ENCODE results near the gene TTC13.

DNA sequence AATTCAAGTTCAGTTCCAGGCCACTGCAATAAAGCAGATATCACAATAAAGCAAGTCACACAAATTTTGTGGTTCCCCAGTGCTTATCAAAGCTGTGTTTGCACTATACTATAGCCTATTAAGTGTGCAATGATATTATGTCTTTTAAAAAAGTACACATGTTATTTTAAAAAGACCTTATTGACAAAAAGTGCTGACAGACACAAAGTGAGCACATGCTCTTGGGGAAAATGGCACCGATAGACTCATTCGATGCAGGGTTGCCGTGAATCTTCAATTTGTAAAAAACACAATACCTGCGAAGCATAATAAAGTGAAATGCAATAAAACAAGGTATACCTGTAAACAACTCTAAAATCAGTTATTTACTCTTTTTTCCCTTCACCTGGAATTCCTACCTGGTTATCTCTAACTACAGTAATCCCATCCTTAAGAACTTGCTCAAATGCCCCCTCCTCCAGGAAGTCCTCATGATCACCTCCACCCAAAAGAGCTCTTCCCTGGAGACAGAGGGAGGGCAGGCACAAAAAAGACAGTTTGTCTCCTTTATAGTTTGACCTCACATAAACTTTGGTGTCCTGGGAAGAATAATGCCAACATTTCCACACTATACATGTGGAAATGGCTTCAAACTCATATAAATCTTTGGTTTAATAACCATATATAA, 100.6 kb downstream of the TTC13 start:
- TF ChIP-seq, protein P1, sequence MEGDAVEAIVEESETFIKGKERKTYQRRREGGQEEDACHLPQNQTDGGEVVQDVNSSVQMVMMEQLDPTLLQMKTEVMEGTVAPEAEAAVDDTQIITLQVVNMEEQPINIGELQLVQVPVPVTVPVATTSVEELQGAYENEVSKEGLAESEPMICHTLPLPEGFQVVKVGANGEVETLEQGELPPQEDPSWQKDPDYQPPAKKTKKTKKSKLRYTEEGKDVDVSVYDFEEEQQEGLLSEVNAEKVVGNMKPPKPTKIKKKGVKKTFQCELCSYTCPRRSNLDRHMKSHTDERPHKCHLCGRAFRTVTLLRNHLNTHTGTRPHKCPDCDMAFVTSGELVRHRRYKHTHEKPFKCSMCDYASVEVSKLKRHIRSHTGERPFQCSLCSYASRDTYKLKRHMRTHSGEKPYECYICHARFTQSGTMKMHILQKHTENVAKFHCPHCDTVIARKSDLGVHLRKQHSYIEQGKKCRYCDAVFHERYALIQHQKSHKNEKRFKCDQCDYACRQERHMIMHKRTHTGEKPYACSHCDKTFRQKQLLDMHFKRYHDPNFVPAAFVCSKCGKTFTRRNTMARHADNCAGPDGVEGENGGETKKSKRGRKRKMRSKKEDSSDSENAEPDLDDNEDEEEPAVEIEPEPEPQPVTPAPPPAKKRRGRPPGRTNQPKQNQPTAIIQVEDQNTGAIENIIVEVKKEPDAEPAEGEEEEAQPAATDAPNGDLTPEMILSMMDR (IDR thresholded peaks at IDR 0.05; ENCODE audit: low read depth, low read length, missing input control) = no peak
- TF ChIP-seq, protein P2, sequence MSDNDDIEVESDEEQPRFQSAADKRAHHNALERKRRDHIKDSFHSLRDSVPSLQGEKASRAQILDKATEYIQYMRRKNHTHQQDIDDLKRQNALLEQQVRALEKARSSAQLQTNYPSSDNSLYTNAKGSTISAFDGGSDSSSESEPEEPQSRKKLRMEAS (IDR thresholded peaks at IDR 0.05) = no peak
- no peak for TF ChIP-seq ATF3 (IDR thresholded peaks at IDR 0.05)
- no peak for TF ChIP-seq YY1 (IDR thresholded peaks at IDR 0.05)
- no peak for TF ChIP-seq SP1 (IDR thresholded peaks at IDR 0.05)
- TF ChIP-seq, protein P3, sequence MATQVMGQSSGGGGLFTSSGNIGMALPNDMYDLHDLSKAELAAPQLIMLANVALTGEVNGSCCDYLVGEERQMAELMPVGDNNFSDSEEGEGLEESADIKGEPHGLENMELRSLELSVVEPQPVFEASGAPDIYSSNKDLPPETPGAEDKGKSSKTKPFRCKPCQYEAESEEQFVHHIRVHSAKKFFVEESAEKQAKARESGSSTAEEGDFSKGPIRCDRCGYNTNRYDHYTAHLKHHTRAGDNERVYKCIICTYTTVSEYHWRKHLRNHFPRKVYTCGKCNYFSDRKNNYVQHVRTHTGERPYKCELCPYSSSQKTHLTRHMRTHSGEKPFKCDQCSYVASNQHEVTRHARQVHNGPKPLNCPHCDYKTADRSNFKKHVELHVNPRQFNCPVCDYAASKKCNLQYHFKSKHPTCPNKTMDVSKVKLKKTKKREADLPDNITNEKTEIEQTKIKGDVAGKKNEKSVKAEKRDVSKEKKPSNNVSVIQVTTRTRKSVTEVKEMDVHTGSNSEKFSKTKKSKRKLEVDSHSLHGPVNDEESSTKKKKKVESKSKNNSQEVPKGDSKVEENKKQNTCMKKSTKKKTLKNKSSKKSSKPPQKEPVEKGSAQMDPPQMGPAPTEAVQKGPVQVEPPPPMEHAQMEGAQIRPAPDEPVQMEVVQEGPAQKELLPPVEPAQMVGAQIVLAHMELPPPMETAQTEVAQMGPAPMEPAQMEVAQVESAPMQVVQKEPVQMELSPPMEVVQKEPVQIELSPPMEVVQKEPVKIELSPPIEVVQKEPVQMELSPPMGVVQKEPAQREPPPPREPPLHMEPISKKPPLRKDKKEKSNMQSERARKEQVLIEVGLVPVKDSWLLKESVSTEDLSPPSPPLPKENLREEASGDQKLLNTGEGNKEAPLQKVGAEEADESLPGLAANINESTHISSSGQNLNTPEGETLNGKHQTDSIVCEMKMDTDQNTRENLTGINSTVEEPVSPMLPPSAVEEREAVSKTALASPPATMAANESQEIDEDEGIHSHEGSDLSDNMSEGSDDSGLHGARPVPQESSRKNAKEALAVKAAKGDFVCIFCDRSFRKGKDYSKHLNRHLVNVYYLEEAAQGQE (IDR thresholded peaks at IDR 0.05) = no peak
- TF ChIP-seq, protein P4, sequence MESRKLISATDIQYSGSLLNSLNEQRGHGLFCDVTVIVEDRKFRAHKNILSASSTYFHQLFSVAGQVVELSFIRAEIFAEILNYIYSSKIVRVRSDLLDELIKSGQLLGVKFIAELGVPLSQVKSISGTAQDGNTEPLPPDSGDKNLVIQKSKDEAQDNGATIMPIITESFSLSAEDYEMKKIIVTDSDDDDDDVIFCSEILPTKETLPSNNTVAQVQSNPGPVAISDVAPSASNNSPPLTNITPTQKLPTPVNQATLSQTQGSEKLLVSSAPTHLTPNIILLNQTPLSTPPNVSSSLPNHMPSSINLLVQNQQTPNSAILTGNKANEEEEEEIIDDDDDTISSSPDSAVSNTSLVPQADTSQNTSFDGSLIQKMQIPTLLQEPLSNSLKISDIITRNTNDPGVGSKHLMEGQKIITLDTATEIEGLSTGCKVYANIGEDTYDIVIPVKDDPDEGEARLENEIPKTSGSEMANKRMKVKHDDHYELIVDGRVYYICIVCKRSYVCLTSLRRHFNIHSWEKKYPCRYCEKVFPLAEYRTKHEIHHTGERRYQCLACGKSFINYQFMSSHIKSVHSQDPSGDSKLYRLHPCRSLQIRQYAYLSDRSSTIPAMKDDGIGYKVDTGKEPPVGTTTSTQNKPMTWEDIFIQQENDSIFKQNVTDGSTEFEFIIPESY (IDR thresholded peaks at IDR 0.05) = no peak
- no peak for TF ChIP-seq JUND (IDR thresholded peaks at IDR 0.05)
- no peak for TF ChIP-seq RXRA (IDR thresholded peaks at IDR 0.05)
- no peak for TF ChIP-seq RAD21 (IDR thresholded peaks at IDR 0.05)
- no peak for TF ChIP-seq TAF1 (conservative IDR thresholded peaks at IDR 0.05)
- no peak for TF ChIP-seq EGR1 (IDR thresholded peaks at IDR 0.05; ENCODE audit: low read depth in 2 of 2)
- no peak for TF ChIP-seq GABPA (IDR thresholded peaks at IDR 0.05 in 1 of 2, conservative IDR thresholded peaks at IDR 0.05 in 1 of 2)
- no peak for TF ChIP-seq FOXA2 (IDR thresholded peaks at IDR 0.05)
